NCI-H2081 (cell line): ENCODE measurements around the gene QPCT.
"Not testable (repeated sequence)": the region's sequence is repeated elsewhere in the genome, so short reads cannot be mapped to it uniquely, and the experiment has no call there.

Experiments
- DNase-seq, 2 experiments: peaks; one replicate each; lab custom pipeline; 2025; lab: John Stamatoyannopoulos, UW

Gene QPCT

GRCh38 chr2:37391711-37392110 lies 47.3 kb downstream of the QPCT start:
- no peak for DNase-seq

GRCh38 chr2:37392428-37392827 lies 48.0 kb downstream of the QPCT start:
- DNase-seq: no peak

- no peak for DNase-seq
These were observed 49.8 kb downstream of the QPCT start for GRCh38 chr2:37394263-37394662.

- no peak for DNase-seq
These were observed 50.5 kb downstream of the QPCT start for GRCh38 chr2:37394796-37395555.

- no peak for DNase-seq
These were observed 52.6 kb downstream of the QPCT start for GRCh38 chr2:37396890-37397565.

- no peak for DNase-seq
These were observed 54.6 kb downstream of the QPCT start for GRCh38 chr2:37398990-37399389.

GRCh38 chr2:37400041-37400440 lies 55.6 kb downstream of the QPCT start:
- DNase-seq: no peak

GRCh38 chr2:37402636-37403035 lies 58.2 kb downstream of the QPCT start:
- DNase-seq: no peak

GRCh38 chr2:37405781-37406180 lies 61.4 kb downstream of the QPCT start:
- DNase-seq: no peak

- no peak for DNase-seq
These were observed 67.8 kb downstream of the QPCT start for GRCh38 chr2:37412231-37412630.

- not testable (repeated sequence) for DNase-seq
These were observed 69.6 kb downstream of the QPCT start for GRCh38 chr2:37413911-37414469.

- DNase-seq: peak; percentile 62 to 80
These were observed 70.1 kb downstream of the QPCT start for GRCh38 chr2:37414470-37414949.

- peak; percentile 41 to 60 for DNase-seq
These were observed 70.8 kb downstream of the QPCT start for GRCh38 chr2:37415128-37415820.

- no peak for DNase-seq
These were observed 72.9 kb downstream of the QPCT start for GRCh38 chr2:37417321-37417720.

- no peak for DNase-seq
These were observed 74.5 kb downstream of the QPCT start for GRCh38 chr2:37418956-37419355.

GRCh38 chr2:37421686-37422085 lies 77.3 kb downstream of the QPCT start:
- no peak for DNase-seq

GRCh38 chr2:37422816-37423215 lies 78.4 kb downstream of the QPCT start:
- DNase-seq: no peak
